GM18951 (cell line): ENCODE results near the gene ABTB1.

Experiments used
- POLR2A ChIP-seq: IDR thresholded peaks from 4 replicates; pipeline ENCODE4 v1.6.1; 2011; ENCODE audit warnings: mild to moderate bottlenecking; ENCODE audit not compliant: insufficient read length, insufficient read depth; ENCODE audit errors: extremely low read depth
- in situ Hi-C: fragments of 300-500 bp; cut with MboI; formaldehyde crosslinking; loops from one replicate; pipeline ENCODE4 v1.12.0; 2022; ENCODE audit warnings: low sequenced_read_pairs, mixed read lengths, inconsistent platforms; ENCODE audit not compliant: unreplicated experiment

Gene ABTB1

GRCh38 chr3:127689266-127689860 lies 16.6 kb downstream of the ABTB1 start:
- in situ Hi-C loops: no loop called here
- TF ChIP-seq POLR2A: no peak

- no peak for TF ChIP-seq POLR2A
- in situ Hi-C loops: no loop called here
Observed at GRCh38 chr3:127690106-127690505, 17.4 kb downstream of the ABTB1 start.

DNA sequence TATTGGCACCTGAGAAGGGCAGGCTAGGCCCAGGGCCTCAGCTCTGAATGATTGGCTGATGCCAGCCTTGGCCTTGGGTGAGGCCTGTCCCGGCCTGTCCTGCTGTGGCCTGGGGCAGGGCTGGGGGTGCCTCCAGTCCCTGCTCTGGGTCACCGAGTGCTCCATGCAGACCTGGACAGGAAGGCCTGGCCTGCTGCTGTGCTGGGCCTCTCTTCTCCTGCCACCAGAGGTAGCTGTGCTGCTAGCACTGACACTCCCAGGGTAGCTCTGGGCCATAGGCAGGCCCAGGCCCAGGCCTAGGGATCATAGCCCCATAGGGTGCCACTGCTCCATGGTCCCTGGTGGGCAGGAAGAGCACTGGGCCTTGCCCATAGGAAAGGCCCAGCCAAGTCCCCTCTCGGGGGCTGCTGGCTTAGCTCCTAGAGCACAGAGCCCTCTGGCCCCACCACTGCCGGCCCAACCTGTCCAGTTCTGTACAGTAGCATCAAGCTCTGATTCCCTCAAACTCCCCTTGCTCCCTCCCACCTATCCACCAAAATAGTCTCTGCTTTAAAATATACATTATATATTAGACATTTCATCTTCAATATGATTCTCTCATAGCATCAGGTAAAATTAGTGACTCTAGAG lies 18.2 kb downstream of the ABTB1 start:
- in situ Hi-C loops: no loop called here

DNA sequence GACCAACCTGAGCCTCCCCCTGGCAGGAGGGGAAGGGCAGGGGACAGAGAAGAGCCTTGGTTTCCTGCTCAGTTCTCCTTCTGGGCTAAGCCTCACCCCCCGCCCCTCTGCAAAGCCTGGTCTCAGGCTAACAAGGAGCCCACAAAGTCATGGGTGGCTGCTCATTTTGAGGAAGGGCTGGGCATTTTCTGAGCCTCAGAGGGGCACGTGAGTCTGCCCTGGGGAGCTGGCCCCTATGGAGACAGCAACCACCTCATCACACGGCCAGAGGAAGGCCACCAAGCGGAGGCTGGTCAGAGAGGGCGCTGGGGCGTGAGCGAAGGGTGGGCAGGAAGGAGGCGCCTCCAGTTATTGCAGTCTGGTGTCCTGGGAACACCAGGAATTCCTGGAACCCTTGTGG lies 18.7 kb downstream of the ABTB1 start:
- TF ChIP-seq POLR2A: peak; percentile 23
- in situ Hi-C loops: no loop called here

More for the DNA sequence above, 18.2 kb downstream of the ABTB1 start:
- no peak for TF ChIP-seq POLR2A

DNA sequence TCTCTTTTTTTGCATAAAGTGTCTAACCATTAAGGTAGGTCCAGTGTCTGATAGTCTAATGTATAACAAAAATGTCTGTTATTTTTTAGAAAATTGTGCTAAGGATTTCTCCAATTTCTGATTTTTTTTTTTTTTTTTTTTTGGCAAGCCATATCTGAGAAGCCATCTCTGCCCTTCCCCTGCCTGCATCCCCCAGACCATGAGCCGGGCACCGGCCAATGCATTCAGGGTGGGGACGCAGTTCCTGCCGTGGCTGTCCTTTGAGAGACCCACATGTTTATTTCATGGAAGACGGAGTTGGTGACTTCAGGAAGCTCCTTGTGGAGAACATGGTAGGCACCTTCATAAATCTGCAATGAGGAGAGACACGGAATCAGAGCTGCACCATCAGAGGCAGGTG lies 19.2 kb downstream of the ABTB1 start:
- in situ Hi-C loops: no loop called here
- no peak for TF ChIP-seq POLR2A

GRCh38 chr3:127692501-127693335 lies 20.0 kb downstream of the ABTB1 start:
- TF ChIP-seq POLR2A: no peak
- in situ Hi-C loops: no loop called here

DNA sequence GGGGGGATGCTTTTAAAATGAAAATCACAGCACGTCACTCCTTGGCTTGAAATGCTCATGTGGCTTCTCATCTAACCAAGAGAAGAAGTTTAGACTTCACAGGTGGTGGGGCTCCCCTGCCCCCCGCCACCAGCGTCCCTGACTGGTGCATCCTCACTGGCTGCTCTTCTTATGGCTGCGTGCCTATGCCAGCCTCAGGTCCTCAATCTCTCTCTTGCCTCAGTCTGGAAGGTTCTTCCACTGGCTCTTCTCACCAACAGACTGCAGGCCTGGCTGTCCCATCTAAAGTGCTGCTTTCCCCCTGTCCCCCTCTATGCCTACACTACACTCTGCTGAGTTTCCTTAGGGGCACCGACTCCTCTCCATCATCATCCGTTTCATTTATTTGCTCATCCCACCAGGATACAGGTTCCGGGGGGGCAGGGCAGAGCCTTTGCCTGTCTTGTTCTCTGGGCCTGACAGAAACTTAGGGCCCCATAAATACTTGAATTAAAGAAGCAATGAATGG lies 20.6 kb downstream of the ABTB1 start:
- no peak for TF ChIP-seq POLR2A
- in situ Hi-C loops: no loop called here

- in situ Hi-C loops: no loop called here
Observed at GRCh38 chr3:127694467-127695215, 21.9 kb downstream of the ABTB1 start.

GRCh38 chr3:127697551-127698240 lies 24.9 kb downstream of the ABTB1 start:
- in situ Hi-C loops: no loop called here
- TF ChIP-seq POLR2A: no peak

More at GRCh38 chr3:127694467-127695215, 21.9 kb downstream of the ABTB1 start:
- TF ChIP-seq POLR2A: no peak

DNA sequence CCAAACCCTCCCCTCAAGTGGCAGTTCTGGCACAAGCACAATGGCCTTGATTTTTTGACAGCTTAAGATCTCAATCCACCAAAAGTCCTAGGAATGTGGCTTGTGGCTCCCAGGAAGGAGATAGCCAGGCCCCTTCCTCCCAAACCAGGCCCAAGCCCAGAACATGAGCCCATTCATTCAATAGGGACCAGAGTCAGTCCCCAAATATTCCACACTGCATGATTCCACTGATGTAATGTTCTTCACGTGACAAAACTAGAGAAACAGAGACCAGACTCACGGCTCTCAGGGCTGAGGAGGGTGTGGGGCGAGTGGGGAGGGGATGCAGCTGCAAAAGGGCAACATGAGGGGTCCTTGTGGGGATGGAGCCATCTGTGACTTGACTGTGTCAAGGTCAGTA lies 25.5 kb downstream of the ABTB1 start:
- in situ Hi-C loops: no loop called here
- no peak for TF ChIP-seq POLR2A

GRCh38 chr3:127698691-127699415 lies 26.1 kb downstream of the ABTB1 start:
- in situ Hi-C loops: no loop called here
- no peak for TF ChIP-seq POLR2A
